AG04450 (cell line): ENCODE results near the gene INSYN2A. TPM values are rescaled to one million over a fixed set of nuclear protein-coding genes. Genes with fewer than 3 reads are reported as not detected.

Experiments
- CTCF ChIA-PET: fragments of 300-600, 350-600 bp; formaldehyde crosslinking; extraction: SDS; loops from one replicate; lab custom pipeline; 2022; ENCODE audit warnings: antibody characterized with exemption, inconsistent platforms; lab: Charles Lee
- POLR2A ChIA-PET: fragments of 350-600 bp; formaldehyde crosslinking; extraction: SDS; loops from one replicate; lab custom pipeline; 2021; ENCODE audit warnings: antibody characterized with exemption, inconsistent platforms; lab: Yijun Ruan, JAX
- DNase-seq: peaks from one replicate; pipeline ENCODE4 v3.0.0-alpha.2; 2011; ENCODE audit warnings: low read depth, low spot score
- H3K27ac ChIP-seq: one replicate; pipeline ENCODE4 v1.5.1; 2012; ENCODE audit warnings: low read depth, low read length, control low read depth
- H3K27me3 ChIP-seq: one replicate; pipeline ENCODE4 v1.6.0; 2012; ENCODE audit warnings: low read length; ENCODE audit not compliant: control insufficient read depth, insufficient read depth
- H3K4me3 ChIP-seq: 2 replicates; pipeline ENCODE4 v1.5.1; 2011; ENCODE audit warnings: mild to moderate bottlenecking, low read depth, low read length, control low read depth
- H3K9me3 ChIP-seq: 2 replicates; pipeline ENCODE4 v1.5.1; 2012; ENCODE audit warnings: low read length; ENCODE audit not compliant: control insufficient read depth, insufficient read depth
- polyA plus RNA-seq: library from polyadenylated mRNA; depleted of rRNA; stranded (reverse); fragments of >200 nt; gene quantifications from 2 replicates; pipeline ENCODE4 v1.2.3, GENCODE V29; 2011
- TF ChIP-seq, protein P1 (sequence below): IDR thresholded peaks from 2 replicates; pipeline ENCODE4 v1.5.1; 2011; ENCODE audit warnings: low read depth, low read length, control low read depth, inconsistent platforms

Gene INSYN2A
- polyA plus RNA-seq, 1 experiment: 0.35 TPM

DNA sequence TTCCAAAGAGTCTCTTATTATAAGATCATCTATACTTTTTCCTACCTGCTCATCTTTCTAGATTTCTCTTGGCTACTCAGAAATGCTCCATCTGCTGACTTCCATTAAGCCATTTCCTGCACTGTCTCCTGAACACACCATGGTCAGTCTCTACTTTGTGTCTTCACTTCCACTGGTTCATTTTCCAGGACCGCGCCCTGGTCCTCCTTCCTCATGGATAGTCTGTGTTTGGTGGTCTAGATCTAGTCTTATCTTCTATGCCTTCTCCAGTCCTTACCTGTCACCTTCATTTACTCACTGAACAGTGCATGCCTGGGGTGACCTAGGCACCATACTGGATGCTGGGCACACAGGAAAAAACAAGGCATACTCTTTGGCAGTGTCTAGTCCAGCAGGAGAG lies 11.8 kb downstream of the INSYN2A start:
- Histone ChIP-seq H3K27ac (no peak overlapping the region), H3K4me3 (no peak overlapping the region), H3K27me3 (no peaks in the 10 kb centered on the region), H3K9me3 (no peaks in the 10 kb centered on the region)
- ChIA-PET POLR2A (no interaction called here), CTCF (interaction anchor here (1.4 kb wide), 1 partner anchor 59 kb away, joined by 3 read pairs; no protein-coding TSS in a partner anchor)
- TF ChIP-seq, protein P1, sequence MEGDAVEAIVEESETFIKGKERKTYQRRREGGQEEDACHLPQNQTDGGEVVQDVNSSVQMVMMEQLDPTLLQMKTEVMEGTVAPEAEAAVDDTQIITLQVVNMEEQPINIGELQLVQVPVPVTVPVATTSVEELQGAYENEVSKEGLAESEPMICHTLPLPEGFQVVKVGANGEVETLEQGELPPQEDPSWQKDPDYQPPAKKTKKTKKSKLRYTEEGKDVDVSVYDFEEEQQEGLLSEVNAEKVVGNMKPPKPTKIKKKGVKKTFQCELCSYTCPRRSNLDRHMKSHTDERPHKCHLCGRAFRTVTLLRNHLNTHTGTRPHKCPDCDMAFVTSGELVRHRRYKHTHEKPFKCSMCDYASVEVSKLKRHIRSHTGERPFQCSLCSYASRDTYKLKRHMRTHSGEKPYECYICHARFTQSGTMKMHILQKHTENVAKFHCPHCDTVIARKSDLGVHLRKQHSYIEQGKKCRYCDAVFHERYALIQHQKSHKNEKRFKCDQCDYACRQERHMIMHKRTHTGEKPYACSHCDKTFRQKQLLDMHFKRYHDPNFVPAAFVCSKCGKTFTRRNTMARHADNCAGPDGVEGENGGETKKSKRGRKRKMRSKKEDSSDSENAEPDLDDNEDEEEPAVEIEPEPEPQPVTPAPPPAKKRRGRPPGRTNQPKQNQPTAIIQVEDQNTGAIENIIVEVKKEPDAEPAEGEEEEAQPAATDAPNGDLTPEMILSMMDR: no peak
- DNase-seq: no peak

DNA sequence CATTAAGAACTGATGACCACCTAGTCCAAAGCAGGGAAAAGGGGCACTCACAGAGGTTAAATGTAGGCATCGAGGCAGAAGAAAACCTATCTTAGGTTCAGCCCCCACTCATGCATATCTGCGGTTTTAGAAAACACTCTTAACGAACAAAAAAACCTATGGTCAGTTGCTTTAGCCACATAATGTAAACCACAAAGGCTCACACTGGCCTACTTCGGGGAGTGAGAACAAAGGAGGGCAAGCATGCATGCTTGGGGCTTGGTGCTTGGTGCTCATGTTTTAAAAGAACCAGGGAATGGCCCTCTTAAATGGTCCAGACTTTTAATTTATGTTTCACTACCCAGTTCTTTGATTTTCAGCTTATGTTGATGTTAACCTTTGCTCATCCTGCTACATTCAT lies 14.2 kb downstream of the INSYN2A start:
- Histone ChIP-seq H3K27me3 (no peaks in the 10 kb centered on the region), H3K9me3 (no peaks in the 10 kb centered on the region), H3K27ac (no peak overlapping the region), H3K4me3 (no peak overlapping the region)
- CTCF ChIA-PET: no interaction called here
- TF ChIP-seq, protein P1: no peak
- POLR2A ChIA-PET: no interaction called here
- no peak for DNase-seq

DNA sequence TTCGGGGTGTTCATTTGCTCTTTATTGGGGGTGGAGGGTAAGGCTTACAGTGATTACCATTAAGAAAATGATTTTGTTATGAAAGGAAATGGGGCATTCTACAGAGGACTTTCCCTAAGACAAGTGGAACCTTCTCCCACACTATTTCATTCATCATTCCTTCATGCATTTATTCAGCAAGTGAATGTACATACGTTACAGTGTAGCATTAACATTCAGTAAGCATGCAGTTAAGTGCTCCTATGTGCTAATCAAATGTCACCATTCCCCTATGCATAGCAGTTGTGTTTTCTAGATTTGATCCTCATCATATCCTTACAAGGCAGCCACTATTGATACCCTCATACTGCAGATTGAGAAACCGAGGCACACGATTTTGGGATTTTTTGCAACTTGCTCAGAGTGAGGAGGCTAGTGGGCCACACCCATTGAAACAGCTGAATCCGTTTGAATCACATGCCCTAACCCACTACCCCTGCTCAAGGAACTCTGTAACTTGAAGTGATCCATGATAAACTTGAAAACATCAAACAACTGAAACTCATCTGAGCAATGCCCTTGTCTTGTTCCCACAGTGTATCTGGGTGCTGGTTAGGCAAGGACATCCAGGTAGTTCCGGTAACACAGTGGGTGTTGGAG lies 16.7 kb downstream of the INSYN2A start:
- ChIA-PET CTCF (no interaction called here), POLR2A (no interaction called here)
- TF ChIP-seq, protein P1: no peak

DNA sequence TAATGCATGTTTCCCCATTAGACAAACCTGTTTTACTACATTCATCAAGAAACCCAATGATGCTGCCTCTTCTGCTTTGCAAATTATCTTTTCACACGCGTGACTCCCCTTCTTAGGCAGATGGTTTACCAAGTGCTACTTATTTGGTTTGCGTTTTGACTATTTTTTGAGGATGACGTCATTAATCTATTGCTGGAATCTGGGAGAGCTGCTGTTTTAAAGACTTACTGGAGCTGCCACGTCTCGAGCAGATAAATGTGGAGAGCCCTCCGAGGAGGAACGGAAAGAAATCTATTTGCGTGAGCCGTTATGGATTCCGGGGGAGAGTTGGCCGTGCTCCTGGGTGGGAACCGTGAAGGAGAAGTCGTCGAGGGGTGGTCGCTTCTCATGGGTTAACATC lies 19.7 kb downstream of the INSYN2A start:
- no peak for DNase-seq
- ChIA-PET POLR2A (no interaction called here), CTCF (no interaction called here)
- no peaks in the 10 kb centered on the region; the same call in 1 of the 2 replicates for H3K9me3 ChIP-seq
- no peak overlapping the region for H3K4me3 ChIP-seq
- H3K27ac ChIP-seq: no peak overlapping the region
- no peaks in the 10 kb centered on the region for H3K27me3 ChIP-seq
- TF ChIP-seq, protein P1: no peak

More for the DNA sequence above, 16.7 kb downstream of the INSYN2A start:
- H3K9me3 ChIP-seq: no peaks in the 10 kb centered on the region; the same call in 1 of the 2 replicates
- H3K27me3 ChIP-seq: no peaks in the 10 kb centered on the region
- H3K4me3 ChIP-seq: no peak overlapping the region
- H3K27ac ChIP-seq: no peak overlapping the region
- no peak for DNase-seq

DNA sequence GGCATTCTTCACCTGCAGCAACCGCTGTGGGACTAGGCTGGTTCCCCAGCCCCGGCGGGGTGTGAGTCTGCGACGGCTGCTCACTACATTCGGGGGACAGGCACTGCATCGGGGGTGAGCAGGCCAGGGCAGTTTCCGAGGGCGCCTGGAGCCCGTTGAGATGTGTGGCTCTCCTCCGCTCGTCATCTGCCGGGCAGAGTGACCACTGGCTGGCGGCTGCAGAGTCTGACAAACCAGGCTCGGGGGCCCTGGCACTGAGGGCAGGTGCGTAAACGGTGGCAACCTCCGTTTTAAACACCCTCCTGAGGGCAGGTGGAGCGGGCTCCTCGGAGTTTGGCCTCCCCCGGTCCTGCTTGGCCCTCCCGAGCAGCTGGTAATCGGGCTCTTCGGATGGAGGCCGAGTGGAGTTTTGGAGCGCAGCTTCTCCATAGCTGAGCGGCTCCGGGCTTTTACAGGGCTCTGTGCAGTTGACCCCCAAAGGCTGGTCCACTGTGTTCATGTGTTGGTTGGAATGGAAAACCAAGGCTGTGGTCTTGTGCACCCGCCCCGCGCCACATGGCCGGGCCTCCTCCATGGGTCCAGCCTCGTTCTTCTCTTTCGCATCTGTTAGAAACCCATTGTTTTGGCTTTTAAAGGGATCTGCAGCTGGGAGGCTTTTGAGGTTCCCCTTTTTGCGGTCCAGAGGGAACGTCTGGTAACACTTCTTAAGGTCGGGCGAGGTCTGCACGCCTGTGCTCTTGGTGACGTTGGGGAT lies 20.9 kb downstream of the INSYN2A start:
- TF ChIP-seq, protein P1: no peak
- no peaks in the 10 kb centered on the region; the same call in 1 of the 2 replicates for H3K9me3 ChIP-seq
- no peak overlapping the region for H3K27ac ChIP-seq
- ChIA-PET POLR2A (no interaction called here), CTCF (no interaction called here)
- H3K27me3 ChIP-seq: no peaks in the 10 kb centered on the region
- DNase-seq: no peak
- no peak overlapping the region for H3K4me3 ChIP-seq
